Left ventricle myocardium inferior (tissue), 1 donor: Measurements from ENCODE around the gene RNF146. TPM values are rescaled to one million over a fixed set of nuclear protein-coding genes. Genes with fewer than 3 reads are reported as not detected.

ENCODE experiments used
- total RNA-seq: library from RNA; stranded (reverse); fragmentation: NEBNext Ultra II Directional; extraction: Animal tissue kit (Norgen Biotek cat#: 25700); gene quantifications from one replicate; pipeline ENCODE4 v1.2.1, GENCODE V29; 2021
- donor health status: DM: no; HTN: yes; CAD: no; lungs with severe emphysema.

The RNF146 gene
- total RNA-seq, 1 donor from 2014 or later = 48.7 TPM

Other genes with a start within 250 kb of the RNF146 start
- 0.27 TPM for gene RSPO3, start 148.2 kb upstream of the RNF146 start, total RNA-seq
- 39.7 TPM for gene ECHDC1, start 76.7 kb downstream of the RNF146 start, total RNA-seq
- 2.2 TPM for gene KIAA0408, start 192.5 kb downstream of the RNF146 start, total RNA-seq